GM23248 (cell line): ENCODE data around the gene ABHD12B.

ENCODE experiments used
- EZH2 ChIP-seq: fragments of 200-600 bp; sonication (generic); IDR thresholded peaks from 2 replicates; pipeline ENCODE4 v1.6.1; 2018; ENCODE audit warnings: antibody characterized with exemption, mild to moderate bottlenecking; ENCODE audit not compliant: insufficient read depth, poor library complexity, severe bottlenecking
- EZH2phosphoT487 ChIP-seq: fragments of 200-600 bp; sonication (generic); IDR thresholded peaks from 2 replicates; pipeline ENCODE4 v1.6.1; 2018; ENCODE audit warnings: antibody characterized with exemption, moderate library complexity, mild to moderate bottlenecking, low read depth; ENCODE audit not compliant: insufficient read depth

- TF ChIP-seq EZH2 (no peak), EZH2phosphoT487 (no peak)
Measured at GRCh38 chr14:50828721-50829488, 42.9 kb upstream of the ABHD12B start.
